ENCODE measurements around the gene LUZP1. TPM values are rescaled to one million over a fixed set of nuclear protein-coding genes. Genes with fewer than 3 reads are reported as not detected.

LUZP1 gene
- total RNA-seq, 4 donors from 2014 or later = 20.8 to 25.7 (median 22.9) TPM

- peaks cover 92% of the 10 kb centered on the region for H3K36me3 ChIP-seq
- H3K4me1 ChIP-seq = no peaks in the 10 kb centered on the region
- no peak overlapping the region for H3K27ac ChIP-seq
- 83% methylated on average over 8 of the region's 8 CpGs for WGBS
- H3K9me3 ChIP-seq = no peaks in the 10 kb centered on the region
- no peak for TF ChIP-seq CTCF (IDR thresholded peaks at IDR 0.05)
- TF ChIP-seq POLR2AphosphoS5 (IDR thresholded peaks at IDR 0.05) = no peak
- TF ChIP-seq EP300 (IDR thresholded peaks at IDR 0.05) = no peak
- no peak for TF ChIP-seq POLR2A (IDR thresholded peaks at IDR 0.05)
- H3K27me3 ChIP-seq = no peaks in the 10 kb centered on the region
- H3K4me3 ChIP-seq = no peak overlapping the region
- no peak for DNase-seq (ENCODE audit: low spot score in 2 of 2)
Measured at GRCh38 chr1:23084880-23085279, 83.8 kb downstream of the LUZP1 start.

GRCh38 chr1:23083714-23084480, 84.8 kb downstream of the LUZP1 start:
- Histone ChIP-seq H3K27me3 (no peaks in the 10 kb centered on the region), H3K27ac (no peak overlapping the region)
- DNase-seq (ENCODE audit: low spot score in 2 of 2) = no peak

GRCh38 chr1:23081376-23081775, 87.3 kb downstream of the LUZP1 start:
- no peaks in the 10 kb centered on the region for H3K9me3 ChIP-seq
- TF ChIP-seq POLR2A (IDR thresholded peaks at IDR 0.05) (no peak), POLR2AphosphoS5 (IDR thresholded peaks at IDR 0.05) (no peak), CTCF (IDR thresholded peaks at IDR 0.05) (no peak), EP300 (IDR thresholded peaks at IDR 0.05) (no peak)
- H3K36me3 ChIP-seq = peaks cover 89% of the 10 kb centered on the region
- H3K4me1 ChIP-seq = peaks cover 8% of the 10 kb centered on the region
- H3K27ac ChIP-seq = no peak overlapping the region
- no peaks in the 10 kb centered on the region for H3K27me3 ChIP-seq
- 96% methylated on average over 3 of the region's 3 CpGs for WGBS
- no peak for DNase-seq (ENCODE audit: low spot score in 2 of 2)
- no peak overlapping the region for H3K4me3 ChIP-seq

More at GRCh38 chr1:23083714-23084480, 84.8 kb downstream of the LUZP1 start:
- Histone ChIP-seq H3K4me1 (peaks cover 7% of the 10 kb centered on the region), H3K4me3 (no peak overlapping the region), H3K9me3 (no peaks in the 10 kb centered on the region), H3K36me3 (peaks cover 96% of the 10 kb centered on the region)
- WGBS = 74% methylated on average over 5 of the region's 5 CpGs
- TF ChIP-seq POLR2AphosphoS5 (IDR thresholded peaks at IDR 0.05) (no peak), EP300 (IDR thresholded peaks at IDR 0.05) (no peak), CTCF (IDR thresholded peaks at IDR 0.05) (no peak), POLR2A (IDR thresholded peaks at IDR 0.05) (no peak)

GRCh38 chr1:23080885-23081284, 87.8 kb downstream of the LUZP1 start:
- 91% methylated on average over 3 of the region's 3 CpGs for WGBS
- peaks cover 8% of the 10 kb centered on the region for H3K4me1 ChIP-seq
- TF ChIP-seq CTCF (IDR thresholded peaks at IDR 0.05) = no peak
- no peak for TF ChIP-seq POLR2A (IDR thresholded peaks at IDR 0.05)
- no peak for TF ChIP-seq POLR2AphosphoS5 (IDR thresholded peaks at IDR 0.05)
- TF ChIP-seq EP300 (IDR thresholded peaks at IDR 0.05) = no peak
- no peaks in the 10 kb centered on the region for H3K27me3 ChIP-seq
- no peak overlapping the region for H3K27ac ChIP-seq
- H3K36me3 ChIP-seq = peaks cover 85% of the 10 kb centered on the region
- no peak for DNase-seq (ENCODE audit: low spot score in 2 of 2)
- no peak overlapping the region for H3K4me3 ChIP-seq
- H3K9me3 ChIP-seq = no peaks in the 10 kb centered on the region

- DNase-seq (ENCODE audit: low spot score in 2 of 2) = no peak
- peaks cover 68% of the 10 kb centered on the region for H3K36me3 ChIP-seq
- H3K4me3 ChIP-seq = no peak overlapping the region
- no peak overlapping the region for H3K27ac ChIP-seq
- H3K4me1 ChIP-seq = peaks cover 8% of the 10 kb centered on the region
- 67% methylated on average over 6 of the region's 6 CpGs for WGBS
- no peak for TF ChIP-seq POLR2A (IDR thresholded peaks at IDR 0.05)
- TF ChIP-seq CTCF (IDR thresholded peaks at IDR 0.05) = no peak
- no peak for TF ChIP-seq EP300 (IDR thresholded peaks at IDR 0.05)
- no peaks in the 10 kb centered on the region for H3K27me3 ChIP-seq
- no peaks in the 10 kb centered on the region for H3K9me3 ChIP-seq
Measured at GRCh38 chr1:23079025-23079424, 89.6 kb downstream of the LUZP1 start.

Data from suprapubic skin (tissue), 4 donors.